ENCODE measurements around the gene CCNL1. TPM values are rescaled to one million over a fixed set of nuclear protein-coding genes. Genes with fewer than 3 reads are reported as not detected.
"Not testable (repeated sequence)": the region's sequence is repeated elsewhere in the genome, so short reads cannot be mapped to it uniquely, and the experiment has no call there.

The CCNL1 gene
- total RNA-seq, 1 donor from 2014 or later: 241 TPM

DNA sequence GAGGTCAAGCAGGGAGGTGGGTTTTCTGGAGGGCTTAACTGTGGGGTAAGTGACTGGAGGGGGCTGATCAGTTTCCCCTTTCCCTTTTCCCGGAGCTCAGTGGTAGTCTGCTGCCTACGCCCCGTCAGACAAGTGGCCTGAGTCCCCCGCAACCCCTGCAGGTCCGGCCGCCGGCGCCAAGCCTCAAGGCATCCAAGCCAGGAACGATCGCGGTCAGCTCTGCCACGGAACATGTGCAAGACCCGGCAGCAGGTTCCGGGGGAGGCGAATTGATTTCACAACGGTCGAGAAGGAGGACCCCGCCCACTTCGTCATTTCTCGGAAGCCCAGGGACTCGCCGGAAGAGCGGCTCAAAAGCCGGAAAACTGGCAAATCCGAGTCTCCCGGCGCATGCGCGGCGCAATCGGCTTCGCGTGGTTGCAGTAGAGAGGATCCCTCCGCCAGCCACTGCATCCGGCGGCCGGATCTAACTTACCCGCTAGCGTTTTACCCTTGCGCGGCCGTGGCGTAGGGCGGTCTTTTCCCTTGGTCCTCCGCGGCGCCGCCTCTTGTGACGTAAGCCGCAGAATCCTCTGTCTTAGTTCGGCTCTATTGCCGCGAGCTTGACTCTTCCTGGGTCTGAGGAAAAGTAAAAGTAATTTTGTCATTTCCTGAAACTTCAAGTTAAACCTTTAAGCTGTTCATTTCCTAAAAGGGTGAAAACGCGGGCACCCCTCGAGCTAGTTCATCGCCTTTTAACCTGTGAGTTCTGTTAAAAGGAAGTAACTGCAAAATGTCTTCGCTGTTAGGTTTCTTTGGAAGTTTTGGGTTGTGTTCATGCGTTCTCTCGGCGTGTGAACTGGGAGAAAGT is 14.9 kb upstream of the CCNL1 start:
- peaks cover 0 to 3% of the 10 kb centered on the region in 2 donors for H3K36me3 ChIP-seq
- H3K4me3 ChIP-seq: peak overlapping the region; percentile 75 to 76
- DNase-seq (ENCODE audit: low spot score in 2 of 2): peak; percentile 94 to 99
- intact Hi-C loops (cut with DNase I): loop anchor here (1.0 to 10.0 kb wide), 6 partner anchors 15 to 1620 kb away; partner anchors contain the start of genes CCNL1, SHOX2 and TIPARP
- H3K9me3 ChIP-seq: no peaks in the 10 kb centered on the region
- TF ChIP-seq, protein P1, sequence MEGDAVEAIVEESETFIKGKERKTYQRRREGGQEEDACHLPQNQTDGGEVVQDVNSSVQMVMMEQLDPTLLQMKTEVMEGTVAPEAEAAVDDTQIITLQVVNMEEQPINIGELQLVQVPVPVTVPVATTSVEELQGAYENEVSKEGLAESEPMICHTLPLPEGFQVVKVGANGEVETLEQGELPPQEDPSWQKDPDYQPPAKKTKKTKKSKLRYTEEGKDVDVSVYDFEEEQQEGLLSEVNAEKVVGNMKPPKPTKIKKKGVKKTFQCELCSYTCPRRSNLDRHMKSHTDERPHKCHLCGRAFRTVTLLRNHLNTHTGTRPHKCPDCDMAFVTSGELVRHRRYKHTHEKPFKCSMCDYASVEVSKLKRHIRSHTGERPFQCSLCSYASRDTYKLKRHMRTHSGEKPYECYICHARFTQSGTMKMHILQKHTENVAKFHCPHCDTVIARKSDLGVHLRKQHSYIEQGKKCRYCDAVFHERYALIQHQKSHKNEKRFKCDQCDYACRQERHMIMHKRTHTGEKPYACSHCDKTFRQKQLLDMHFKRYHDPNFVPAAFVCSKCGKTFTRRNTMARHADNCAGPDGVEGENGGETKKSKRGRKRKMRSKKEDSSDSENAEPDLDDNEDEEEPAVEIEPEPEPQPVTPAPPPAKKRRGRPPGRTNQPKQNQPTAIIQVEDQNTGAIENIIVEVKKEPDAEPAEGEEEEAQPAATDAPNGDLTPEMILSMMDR (IDR thresholded peaks at IDR 0.05): no peak
- H3K27ac ChIP-seq: peak overlapping the region; percentile 96 to 98
- H3K4me1 ChIP-seq: peaks cover 0 to 17% of the 10 kb centered on the region in 2 donors
- H3K27me3 ChIP-seq: no peaks in the 10 kb centered on the region

DNA sequence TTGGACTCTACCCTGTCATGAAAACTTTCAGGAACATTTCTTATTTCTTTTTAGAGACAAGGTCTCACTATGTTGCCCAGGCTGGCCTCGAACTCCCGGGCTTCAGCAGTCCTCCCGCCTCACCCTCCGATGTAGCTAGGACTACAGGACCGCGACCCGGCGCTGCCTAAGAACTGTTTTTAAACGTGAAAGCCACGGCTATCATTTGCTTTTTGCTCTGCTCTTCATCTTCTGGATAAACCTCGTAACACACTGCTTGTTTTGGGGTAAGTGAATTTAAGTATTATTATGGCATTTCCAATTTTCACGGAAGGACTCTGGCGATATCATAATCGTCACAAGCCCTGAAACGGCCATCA is 14.3 kb upstream of the CCNL1 start:
- peaks cover 0 to 3% of the 10 kb centered on the region in 2 donors for H3K36me3 ChIP-seq
- TF ChIP-seq, protein P1 (IDR thresholded peaks at IDR 0.05): no peak
- no peaks in the 10 kb centered on the region for H3K27me3 ChIP-seq
- no peaks in the 10 kb centered on the region for H3K9me3 ChIP-seq
- peak overlapping the region; percentile 73 to 76 for H3K4me3 ChIP-seq
- intact Hi-C loops (cut with DNase I): loop anchor here (2.0 to 10.0 kb wide), 4 partner anchors 85 to 1621 kb away; partner anchors contain the start of gene SHOX2
- DNase-seq (ENCODE audit: low spot score in 2 of 2): no peak
- H3K27ac ChIP-seq: peak overlapping the region; percentile 96 to 98
- peaks cover 0 to 17% of the 10 kb centered on the region in 2 donors for H3K4me1 ChIP-seq

DNA sequence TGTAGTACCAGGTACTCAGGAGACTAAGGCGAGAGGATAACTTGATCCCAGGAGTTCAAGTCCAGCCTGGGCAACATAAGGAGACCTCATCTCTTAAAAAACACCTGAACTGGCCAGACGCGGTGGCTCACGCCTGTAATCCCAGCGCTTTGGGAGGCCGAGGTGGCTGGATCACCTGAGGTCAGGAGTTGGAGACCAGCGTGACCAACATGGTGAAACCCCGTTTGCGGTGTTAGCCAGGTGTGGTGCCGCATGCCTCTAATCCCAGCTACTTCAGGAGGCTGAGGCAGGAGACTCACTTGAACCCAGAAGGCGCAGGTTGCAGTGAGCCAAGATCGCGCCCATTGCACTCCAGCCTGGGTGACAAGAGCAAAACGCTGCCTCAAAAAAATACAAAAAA is 13.4 kb upstream of the CCNL1 start:
- Histone ChIP-seq H3K4me1 (peaks cover 0 to 17% of the 10 kb centered on the region in 2 donors), H3K27ac (peak overlapping the region; percentile 14 to 98)
- not testable (repeated sequence) for DNase-seq (ENCODE audit: low spot score in 2 of 2); H3K4me3 ChIP-seq; H3K9me3 ChIP-seq; H3K36me3 ChIP-seq; H3K27me3 ChIP-seq
- intact Hi-C loops (cut with DNase I): loop anchor here (10.0 kb wide), 3 partner anchors 931 to 1621 kb away; partner anchors contain the start of gene SHOX2

DNA sequence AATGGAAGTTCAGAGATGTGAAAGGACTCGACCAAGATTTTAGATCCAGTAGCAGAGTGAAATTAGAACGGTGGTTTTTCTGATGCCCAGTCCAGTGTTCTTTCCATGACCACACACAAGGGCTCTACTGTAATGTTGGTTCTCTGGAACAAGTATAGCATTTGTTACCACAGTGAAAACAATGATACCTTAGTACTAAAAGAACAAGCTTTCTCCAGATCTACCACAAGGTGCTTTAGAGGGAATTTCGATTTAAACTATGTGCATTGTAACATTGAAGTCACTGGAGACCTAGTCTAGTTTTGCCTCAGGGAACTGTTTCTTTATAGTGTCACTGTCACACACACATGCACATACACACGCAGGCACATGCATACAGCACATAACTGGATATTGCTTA is 12.8 kb upstream of the CCNL1 start:
- no peak for DNase-seq (ENCODE audit: low spot score in 2 of 2)
- H3K36me3 ChIP-seq: peaks cover 0 to 3% of the 10 kb centered on the region in 2 donors
- intact Hi-C loops (cut with DNase I): loop anchor here (10.0 kb wide), 3 partner anchors 932 to 1622 kb away; partner anchors contain the start of gene SHOX2
- H3K27me3 ChIP-seq: no peaks in the 10 kb centered on the region
- peaks cover 0 to 17% of the 10 kb centered on the region in 2 donors for H3K4me1 ChIP-seq
- TF ChIP-seq, protein P1 (IDR thresholded peaks at IDR 0.05): no peak
- no peak overlapping the region for H3K4me3 ChIP-seq
- no peaks in the 10 kb centered on the region for H3K9me3 ChIP-seq
- H3K27ac ChIP-seq: no peak overlapping the region

DNA sequence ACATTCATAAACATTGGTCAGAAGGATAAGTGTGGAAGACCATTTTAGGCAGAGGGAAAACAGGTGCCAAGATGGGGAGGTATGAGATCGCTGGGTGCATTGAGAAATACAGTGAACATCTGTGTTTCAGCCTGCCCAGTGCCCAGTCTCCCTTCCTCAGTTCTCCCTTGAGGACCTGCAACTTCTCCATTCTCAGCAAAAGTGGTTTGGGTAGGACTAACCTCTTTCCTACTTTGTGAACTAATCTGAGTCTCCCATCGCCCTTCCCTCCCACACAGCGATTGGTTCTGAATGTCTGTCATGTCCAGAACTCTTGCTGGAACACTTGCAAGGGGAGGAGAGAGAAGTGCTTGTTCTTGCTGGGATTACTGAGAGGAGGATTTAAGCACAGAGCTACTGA is 10.9 kb upstream of the CCNL1 start:
- DNase-seq (ENCODE audit: low spot score in 2 of 2): no peak
- Histone ChIP-seq H3K27ac (no peak overlapping the region), H3K4me3 (no peak overlapping the region), H3K9me3 (no peaks in the 10 kb centered on the region), H3K27me3 (no peaks in the 10 kb centered on the region), H3K36me3 (no peaks in the 10 kb centered on the region), H3K4me1 (peaks cover 0 to 6% of the 10 kb centered on the region in 2 donors)
- TF ChIP-seq, protein P1 (IDR thresholded peaks at IDR 0.05): no peak
- intact Hi-C loops (cut with DNase I): loop anchor here (10.0 kb wide), 3 partner anchors 934 to 1624 kb away; partner anchors contain the start of gene SHOX2
